Endodermal cell (in vitro differentiated cells): ENCODE measurements around the gene BCL2. TPM values are rescaled to one million over a fixed set of nuclear protein-coding genes. Genes with fewer than 3 reads are reported as not detected.

Source experiments
- DNase-seq: peaks from one replicate; pipeline ENCODE4 v3.0.0-alpha.2; 2017
- H3K27ac ChIP-seq: 2 replicates; pipeline ENCODE4 v1.5.1; 2013; ENCODE audit warnings: mild to moderate bottlenecking, low read depth, low read length, moderate library complexity
- H3K27me3 ChIP-seq: 2 replicates; pipeline ENCODE4 v1.6.1; 2013; ENCODE audit warnings: mild to moderate bottlenecking, low read length, moderate library complexity; ENCODE audit not compliant: insufficient read depth, control insufficient read depth, poor library complexity, severe bottlenecking
- H3K36me3 ChIP-seq: 2 replicates; pipeline ENCODE4 v1.7.0; 2013; ENCODE audit warnings: mild to moderate bottlenecking, low read length, moderate library complexity; ENCODE audit not compliant: control insufficient read depth, insufficient read depth
- H3K4me1 ChIP-seq: one replicate; pipeline ENCODE4 v1.7.0; 2013; ENCODE audit warnings: low read length; ENCODE audit not compliant: control insufficient read depth, insufficient read depth
- H3K4me3 ChIP-seq: 2 replicates; pipeline ENCODE4 v1.5.1; 2013; ENCODE audit warnings: mild to moderate bottlenecking, low read length, moderate library complexity
- H3K9ac ChIP-seq: 2 replicates; pipeline ENCODE4 v1.6.1; 2013; ENCODE audit warnings: mild to moderate bottlenecking, low read length, moderate library complexity; ENCODE audit not compliant: poor library complexity, severe bottlenecking; ENCODE audit errors: extremely low read depth
- H3K9me3 ChIP-seq: 2 replicates; pipeline ENCODE4 v1.6.1; 2013; ENCODE audit warnings: mild to moderate bottlenecking, low read length, moderate library complexity; ENCODE audit not compliant: control insufficient read depth
- H3K27ac Mint-ChIP-seq: 2 replicates; pipeline ENCODE4 v1.8.0; 2020; ENCODE audit warnings: mixed read lengths
- H3K27me3 Mint-ChIP-seq: 2 replicates; pipeline ENCODE4 v1.8.0; 2021; ENCODE audit warnings: mild to moderate bottlenecking, mixed read lengths; ENCODE audit not compliant: insufficient read depth
- H3K36me3 Mint-ChIP-seq: 2 replicates; pipeline ENCODE4 v1.8.0; 2020; ENCODE audit warnings: low read depth, mixed read lengths
- H3K4me1 Mint-ChIP-seq: 2 replicates; pipeline ENCODE4 v1.8.0; 2020; ENCODE audit warnings: mixed read lengths
- H3K4me3 Mint-ChIP-seq: 2 replicates; pipeline ENCODE4 v1.8.0; 2020; ENCODE audit warnings: mild to moderate bottlenecking, moderate library complexity, mixed read lengths
- H3K9me3 Mint-ChIP-seq: 2 replicates; pipeline ENCODE4 v1.8.0; 2020; ENCODE audit warnings: mild to moderate bottlenecking, mixed read lengths
- WGBS, 2 experiments: methylation state at CpG; one replicate each; pipeline versions ENCODE4 v1.1.5 to v1.1.7; 2013; ENCODE audit warnings: missing lambda C conversion rate in 2 of 2, mixed read lengths in 1 of 2; ENCODE audit not compliant: insufficient coverage in 1 of 2, insufficient read length in 1 of 2; 5-methylcytosine and 5-hydroxymethylcytosine counted together
- total RNA-seq, 2 donors: library from RNA; stranded (reverse); fragmentation: NEBNext Ultra II Directional in 1 of 2; extraction: Animal tissue kit (Norgen Biotek cat#: 25700) in 1 of 2; gene quantifications; 2 replicates in 1 of 2; 3 replicates in 1 of 2; pipeline ENCODE4 v1.2.1, GENCODE V29; 2021
- TF ChIP-seq, protein P1 (sequence below): fragments of 200-600 bp; sonication (generic); conservative IDR thresholded peaks from 2 replicates; pipeline ENCODE4 v1.5.0; 2021; ENCODE audit warnings: antibody characterized with exemption, mild to moderate bottlenecking

Gene BCL2
- total RNA-seq, 2 donors from 2014 or later, result 1.4 to 2.3 TPM

DNA sequence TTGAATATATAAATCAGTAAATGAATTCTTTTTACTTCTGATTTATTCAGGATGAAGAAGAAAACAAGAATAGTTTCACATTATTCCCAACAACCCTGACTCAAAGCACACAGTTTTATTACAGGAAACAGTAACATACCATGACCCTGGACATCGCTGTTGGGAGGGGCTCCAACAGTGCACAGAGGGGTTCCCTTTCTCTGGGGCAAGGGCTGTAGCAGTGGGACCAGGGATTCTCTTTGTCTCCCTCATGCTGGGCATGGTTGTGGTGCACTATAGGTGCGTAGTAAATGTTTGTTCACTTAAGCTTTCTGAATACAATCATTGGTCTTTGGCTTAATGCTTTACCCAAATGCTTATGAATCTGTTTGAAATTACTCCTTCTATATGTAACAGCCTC is 189.4 kb downstream of the BCL2 start:
- Histone ChIP-seq H3K27ac (no peak overlapping the region), H3K9me3 (no peaks in the 10 kb centered on the region), H3K36me3 (no peaks in the 10 kb centered on the region), H3K27me3 (no peaks in the 10 kb centered on the region), H3K4me1 (no peaks in the 10 kb centered on the region), H3K9ac (no peak overlapping the region), H3K4me3 (no peak overlapping the region)
- Mint-ChIP-seq H3K9me3 (no peaks in the 10 kb centered on the region), H3K27me3 (no peaks in the 10 kb centered on the region), H3K4me1 (peaks cover 7% of the 10 kb centered on the region), H3K36me3 (no peaks in the 10 kb centered on the region), H3K4me3 (no peak overlapping the region), H3K27ac (no peak overlapping the region)
- 87% methylated on average over 2 of the region's 2 CpGs; no CpG with 5 or more reads in 1 of the 2 experiments for WGBS, 2 experiments
- DNase-seq, result no peak
- TF ChIP-seq, protein P1, sequence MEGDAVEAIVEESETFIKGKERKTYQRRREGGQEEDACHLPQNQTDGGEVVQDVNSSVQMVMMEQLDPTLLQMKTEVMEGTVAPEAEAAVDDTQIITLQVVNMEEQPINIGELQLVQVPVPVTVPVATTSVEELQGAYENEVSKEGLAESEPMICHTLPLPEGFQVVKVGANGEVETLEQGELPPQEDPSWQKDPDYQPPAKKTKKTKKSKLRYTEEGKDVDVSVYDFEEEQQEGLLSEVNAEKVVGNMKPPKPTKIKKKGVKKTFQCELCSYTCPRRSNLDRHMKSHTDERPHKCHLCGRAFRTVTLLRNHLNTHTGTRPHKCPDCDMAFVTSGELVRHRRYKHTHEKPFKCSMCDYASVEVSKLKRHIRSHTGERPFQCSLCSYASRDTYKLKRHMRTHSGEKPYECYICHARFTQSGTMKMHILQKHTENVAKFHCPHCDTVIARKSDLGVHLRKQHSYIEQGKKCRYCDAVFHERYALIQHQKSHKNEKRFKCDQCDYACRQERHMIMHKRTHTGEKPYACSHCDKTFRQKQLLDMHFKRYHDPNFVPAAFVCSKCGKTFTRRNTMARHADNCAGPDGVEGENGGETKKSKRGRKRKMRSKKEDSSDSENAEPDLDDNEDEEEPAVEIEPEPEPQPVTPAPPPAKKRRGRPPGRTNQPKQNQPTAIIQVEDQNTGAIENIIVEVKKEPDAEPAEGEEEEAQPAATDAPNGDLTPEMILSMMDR, result no peak

DNA sequence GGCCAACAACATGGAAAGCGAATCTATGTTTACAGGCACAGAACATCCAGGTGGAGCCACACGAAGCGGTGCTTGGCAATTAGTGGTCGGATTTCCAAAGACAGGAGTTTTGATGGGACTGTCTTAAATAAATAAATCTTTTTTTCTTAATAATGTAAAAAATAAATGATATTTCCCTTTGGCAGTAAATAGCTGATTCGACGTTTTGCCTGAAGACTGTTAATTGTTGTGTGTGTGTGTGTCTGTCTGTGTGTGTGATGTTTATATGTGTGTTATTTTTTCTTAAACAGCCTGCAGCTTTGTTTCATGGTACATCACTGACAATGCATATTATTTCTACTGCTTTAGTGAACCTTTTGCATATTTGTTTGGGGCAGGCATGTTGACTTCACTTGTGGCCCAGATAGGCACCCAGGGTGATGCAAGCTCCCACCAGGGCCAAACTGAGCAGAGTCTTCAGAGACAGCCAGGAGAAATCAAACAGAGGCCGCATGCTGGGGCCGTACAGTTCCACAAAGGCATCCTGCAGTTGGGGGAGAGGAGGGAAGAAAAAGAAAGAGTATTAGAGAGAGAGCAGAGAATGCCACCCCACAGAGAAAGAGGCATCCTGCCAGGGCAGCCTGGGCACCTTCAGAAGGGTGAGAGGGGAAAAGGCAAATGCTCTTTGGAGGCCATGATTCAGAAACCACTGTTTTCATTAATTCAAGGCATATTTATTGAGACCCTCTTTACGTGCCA is 191.2 kb downstream of the BCL2 start:
- Histone ChIP-seq H3K4me3 (no peak overlapping the region), H3K27me3 (no peaks in the 10 kb centered on the region), H3K36me3 (no peaks in the 10 kb centered on the region), H3K9ac (no peak overlapping the region), H3K4me1 (no peaks in the 10 kb centered on the region), H3K9me3 (no peaks in the 10 kb centered on the region), H3K27ac (no peak overlapping the region)
- peaks cover 7% of the 10 kb centered on the region for H3K4me1 Mint-ChIP-seq
- DNase-seq, result no peak
- peaks cover 3% of the 10 kb centered on the region for H3K27me3 Mint-ChIP-seq
- WGBS, 2 experiments, result 83 to 90% methylated on average over 6 to 9 of the region's 9 CpGs
- no peaks in the 10 kb centered on the region for H3K9me3 Mint-ChIP-seq
- H3K27ac Mint-ChIP-seq, result no peak overlapping the region
- TF ChIP-seq, protein P1, result no peak
- H3K4me3 Mint-ChIP-seq, result no peak overlapping the region
- no peaks in the 10 kb centered on the region for H3K36me3 Mint-ChIP-seq

DNA sequence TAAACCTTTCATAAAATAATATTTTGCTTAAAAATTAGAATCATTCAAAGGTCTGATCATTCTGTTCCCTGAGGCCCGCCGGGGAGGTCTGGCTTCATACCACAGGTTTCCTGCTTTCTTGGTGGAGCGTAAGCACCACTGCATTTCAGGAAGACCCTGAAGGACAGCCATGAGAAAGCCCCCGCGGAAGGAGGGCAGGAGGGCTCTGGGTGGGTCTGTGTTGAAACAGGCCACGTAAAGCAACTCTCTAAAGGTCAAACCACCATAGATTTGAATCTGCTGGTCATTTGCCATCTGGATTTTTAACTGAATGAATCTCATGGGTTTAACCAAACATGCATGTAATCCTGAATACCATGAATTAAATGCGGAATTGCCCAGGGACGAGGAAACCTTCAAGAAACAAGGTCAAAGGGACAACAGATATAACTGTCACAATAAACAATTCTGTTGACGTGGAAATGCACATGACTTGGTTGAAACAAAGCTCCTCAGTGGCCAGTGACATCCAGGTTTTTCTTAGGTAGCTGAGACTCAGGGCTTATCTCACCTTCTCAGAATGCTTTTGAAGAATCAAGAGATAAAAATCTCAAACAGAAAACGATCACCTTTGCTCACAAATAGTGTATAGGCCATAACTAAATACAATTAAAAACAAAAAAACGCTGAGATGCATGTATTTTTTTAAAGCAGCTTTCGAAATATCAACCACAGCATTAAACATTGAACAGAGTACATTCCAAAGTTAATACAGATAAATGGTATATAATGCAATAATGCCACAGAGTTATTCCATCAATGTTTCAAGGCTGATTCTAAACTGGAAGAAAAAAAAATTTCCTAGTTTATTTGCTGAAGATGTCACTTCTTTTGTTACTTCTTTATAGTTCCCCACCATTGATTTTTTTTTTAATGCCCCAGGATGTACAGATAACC is 193.2 kb downstream of the BCL2 start:
- H3K27me3 Mint-ChIP-seq, result peaks cover 3% of the 10 kb centered on the region
- TF ChIP-seq, protein P1, result no peak
- Histone ChIP-seq H3K4me1 (no peaks in the 10 kb centered on the region), H3K27ac (no peak overlapping the region), H3K9me3 (no peaks in the 10 kb centered on the region), H3K4me3 (no peak overlapping the region), H3K9ac (peak overlapping the region; percentile 4), H3K36me3 (no peaks in the 10 kb centered on the region), H3K27me3 (no peaks in the 10 kb centered on the region)
- no peak for DNase-seq
- H3K36me3 Mint-ChIP-seq, result no peaks in the 10 kb centered on the region
- 85 to 94% methylated on average over 7 to 11 of the region's 12 CpGs for WGBS, 2 experiments
- H3K9me3 Mint-ChIP-seq, result no peaks in the 10 kb centered on the region
- peaks cover 7% of the 10 kb centered on the region for H3K4me1 Mint-ChIP-seq
- no peak overlapping the region for H3K27ac Mint-ChIP-seq
- no peak overlapping the region for H3K4me3 Mint-ChIP-seq
